HG02610 (cell line): ENCODE measurements around the gene BHLHE23.
"Not testable (repeated sequence)": the region's sequence is repeated elsewhere in the genome, so short reads cannot be mapped to it uniquely, and the experiment has no call there.

Experiments
- ATAC-seq: cut with Tn5 transposase; IDR thresholded peaks from one replicate; pipeline ENCODE4 v1.9.1; 2021; ENCODE audit warnings: mild to moderate bottlenecking, moderate library complexity; ENCODE audit not compliant: unreplicated experiment

The BHLHE23 gene

DNA sequence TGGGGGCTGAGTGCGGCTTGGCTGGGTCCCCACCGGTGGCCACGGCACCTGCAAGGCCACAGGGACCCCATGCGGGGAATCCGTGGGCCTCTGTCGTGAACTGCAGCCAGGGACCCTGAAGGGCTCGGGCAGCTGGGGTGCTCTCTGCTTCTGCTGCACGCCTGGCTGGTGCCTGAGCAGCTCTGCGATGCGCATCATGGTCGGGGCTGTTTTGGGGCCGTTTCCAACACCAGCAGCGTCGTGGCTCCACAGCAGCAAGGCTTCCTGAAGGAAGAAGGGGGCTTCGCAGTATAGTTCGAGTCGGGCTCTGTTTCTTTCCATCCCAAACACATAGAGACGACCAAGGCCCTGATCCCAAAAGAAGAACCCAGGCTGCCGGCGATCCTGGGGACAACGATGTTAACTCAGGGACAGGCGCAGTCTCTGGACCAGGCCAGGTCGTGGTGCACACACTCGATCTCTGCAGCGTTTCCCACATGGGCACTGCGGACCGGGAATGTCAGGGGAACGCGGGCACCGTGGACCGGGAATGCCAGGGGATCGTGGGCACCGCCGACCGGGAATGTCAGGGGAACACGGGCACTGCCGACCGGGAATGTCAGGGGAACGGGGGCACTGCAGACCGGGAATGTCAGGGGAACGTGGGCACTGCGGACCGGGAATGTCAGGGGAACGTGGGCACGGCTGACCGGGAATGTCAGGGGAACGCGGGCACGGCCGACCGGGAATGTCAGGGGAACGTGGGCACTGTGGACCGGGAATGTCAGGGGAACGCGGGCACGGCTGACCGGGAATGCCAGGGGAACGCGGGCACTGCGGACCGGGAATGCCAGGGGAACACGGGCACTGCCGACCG, 36.8 kb upstream of the BHLHE23 start:
- no peak for ATAC-seq

DNA sequence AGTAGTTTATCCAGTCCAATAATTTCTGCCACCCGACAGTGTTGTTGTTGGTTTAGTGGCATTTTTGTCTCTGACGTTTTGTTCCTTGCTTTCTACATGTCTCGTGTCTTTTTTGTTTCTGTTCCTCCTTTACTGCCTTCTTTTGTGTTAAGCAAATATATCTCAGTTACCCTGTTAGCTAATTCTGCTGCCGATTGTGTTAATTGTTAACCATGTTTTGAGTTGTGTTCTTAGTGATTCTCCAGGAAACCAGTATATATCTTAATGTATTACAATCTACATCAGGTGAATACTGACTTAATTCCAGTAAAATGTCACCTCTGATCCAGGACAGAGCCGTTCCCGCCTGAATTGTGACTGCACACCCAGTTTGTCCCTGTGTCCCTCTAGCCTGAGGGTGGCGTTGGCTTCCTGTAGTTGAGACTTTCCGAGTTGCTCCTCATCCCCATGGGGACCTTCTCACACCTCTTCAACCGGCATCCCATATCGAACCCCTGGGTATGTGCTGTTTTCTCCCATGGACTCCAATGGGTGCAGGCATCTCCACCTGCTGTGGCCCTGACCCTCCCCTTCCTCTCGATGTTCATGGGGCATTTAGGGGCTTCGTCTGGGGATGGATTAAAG, 35.8 kb upstream of the BHLHE23 start:
- no peak for ATAC-seq

GRCh38 chr20:63041776-63042175, 35.0 kb upstream of the BHLHE23 start:
- no peak for ATAC-seq

GRCh38 chr20:63037669-63038268, 31.0 kb upstream of the BHLHE23 start:
- no peak for ATAC-seq

- ATAC-seq: no peak
These were observed 29.5 kb upstream of the BHLHE23 start for GRCh38 chr20:63036291-63036690.

- no peak for ATAC-seq
These were observed 28.9 kb upstream of the BHLHE23 start for GRCh38 chr20:63035603-63036185.

GRCh38 chr20:63034710-63035602, 28.2 kb upstream of the BHLHE23 start:
- ATAC-seq: not testable (repeated sequence)

GRCh38 chr20:63033794-63034709, 27.3 kb upstream of the BHLHE23 start:
- ATAC-seq: no peak

DNA sequence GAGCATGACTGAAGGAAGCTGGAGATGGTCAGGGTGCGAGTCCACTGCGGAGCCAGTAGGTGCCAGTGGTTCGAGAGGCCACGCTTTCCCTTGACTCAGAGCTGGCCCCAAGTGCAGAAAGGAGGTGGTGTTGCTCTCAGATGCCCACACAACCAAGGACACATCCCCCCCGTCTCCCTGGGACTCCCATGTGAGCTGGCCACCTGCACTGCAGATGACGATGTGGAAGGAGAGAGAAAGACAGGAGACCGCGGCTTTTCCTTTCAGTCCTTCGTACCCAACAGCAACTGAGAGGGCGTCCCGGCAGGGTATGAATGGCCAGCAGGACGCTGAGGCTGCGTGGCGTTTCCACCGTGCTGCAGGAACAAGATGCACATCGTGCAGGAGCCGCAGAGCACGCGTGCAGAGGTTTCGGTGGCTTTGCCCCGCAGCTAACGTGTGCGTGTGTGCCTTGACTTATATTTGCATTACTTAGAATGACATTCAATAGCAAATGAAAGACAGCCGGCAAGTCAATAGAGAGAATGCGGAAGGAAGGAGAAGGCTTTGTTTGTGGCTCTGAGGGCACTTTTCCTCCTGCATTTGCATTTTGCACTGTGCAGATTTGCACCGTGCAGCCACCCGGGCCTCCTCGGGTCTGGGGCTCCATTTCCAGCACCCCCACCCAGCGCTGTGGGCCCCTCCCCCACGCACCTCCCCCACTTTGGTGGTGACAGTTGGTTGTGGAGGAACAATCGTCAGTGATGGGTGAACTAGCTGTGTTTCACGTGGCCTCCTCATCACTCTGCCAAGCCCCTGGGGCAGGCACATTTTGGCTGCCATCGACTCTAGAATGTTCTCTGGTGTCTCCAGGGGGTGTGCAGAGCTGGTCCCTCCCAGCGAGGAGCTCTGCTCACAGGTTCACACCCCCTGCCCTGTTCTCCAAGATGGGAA, 26.4 kb upstream of the BHLHE23 start:
- ATAC-seq: no peak

GRCh38 chr20:63032026-63032800, 25.4 kb upstream of the BHLHE23 start:
- no peak for ATAC-seq

DNA sequence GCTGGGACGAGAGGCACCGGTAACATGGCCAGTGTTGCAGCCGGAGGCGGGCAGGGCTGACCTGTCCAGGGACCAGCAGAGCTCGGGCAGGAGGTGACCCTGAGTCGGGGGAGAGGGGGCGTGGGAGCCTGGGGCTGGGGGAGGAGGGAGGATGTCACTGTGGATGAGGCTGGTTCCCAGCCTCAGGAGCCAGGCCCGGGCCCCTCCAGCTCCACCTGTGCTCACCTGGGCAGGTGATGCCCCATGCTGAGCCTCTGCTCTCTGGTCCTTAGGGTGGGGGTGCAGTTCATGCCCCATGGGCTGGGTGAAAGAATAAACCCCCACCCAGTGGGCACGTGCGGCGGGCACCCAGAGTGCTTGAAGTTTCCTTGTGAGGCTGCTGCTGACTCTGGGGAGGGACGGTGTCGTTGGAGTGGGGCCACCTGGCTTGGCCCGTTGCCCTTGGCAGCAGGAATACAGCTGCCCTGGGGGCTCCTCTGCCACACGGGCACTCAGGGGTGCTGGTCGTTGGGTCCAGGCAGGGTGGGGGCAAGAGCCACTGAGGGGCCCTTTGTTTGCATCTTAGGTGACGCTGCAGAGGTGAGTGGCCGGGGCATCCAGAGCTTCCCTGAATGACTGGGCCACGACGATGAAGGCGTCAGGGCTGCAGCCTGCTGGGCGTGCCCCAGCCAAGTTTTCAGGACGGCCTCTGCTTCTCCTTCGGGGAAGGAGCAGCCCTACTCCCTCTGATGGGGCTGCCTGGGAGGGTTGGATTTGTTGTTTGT, 24.7 kb upstream of the BHLHE23 start:
- no peak for ATAC-seq

DNA sequence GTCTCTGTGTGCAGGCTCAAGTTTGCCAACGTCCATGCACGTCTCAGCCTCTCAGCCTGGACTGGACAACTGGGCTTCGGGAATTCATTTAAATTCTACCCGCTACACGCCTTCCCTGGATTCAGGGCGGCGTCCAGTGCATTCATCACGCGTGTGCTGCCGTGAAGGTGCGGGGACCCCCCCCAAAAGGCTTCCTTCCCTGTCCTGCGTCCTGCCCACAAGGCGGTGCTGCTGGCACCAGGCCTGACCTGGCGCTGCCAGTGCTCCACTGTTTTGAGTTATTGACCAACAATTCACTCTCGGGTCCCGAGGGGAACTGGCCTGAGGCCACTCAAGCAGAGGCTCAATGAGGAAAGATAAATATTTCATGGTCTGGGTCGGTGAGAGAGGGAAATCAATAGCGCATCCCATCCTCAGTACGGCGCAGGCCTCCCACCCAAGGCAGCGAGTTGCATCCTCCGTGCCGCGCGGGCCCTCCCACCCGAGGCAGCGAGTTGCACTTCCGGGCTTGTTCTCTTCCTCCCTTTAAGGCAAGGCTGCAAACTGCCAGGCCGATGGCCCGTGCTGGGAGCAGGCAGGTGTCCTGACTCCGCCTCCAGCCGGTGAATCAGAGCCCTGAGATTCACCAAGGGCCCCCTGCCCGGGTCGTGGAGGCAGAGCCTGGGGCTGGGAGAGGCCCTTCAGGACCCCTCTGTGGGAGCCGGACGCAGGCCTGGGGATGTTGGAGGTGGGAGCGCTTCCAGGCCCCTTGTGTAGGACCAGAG, 22.8 kb upstream of the BHLHE23 start:
- no peak for ATAC-seq

GRCh38 chr20:63028461-63028921, 21.7 kb upstream of the BHLHE23 start:
- no peak for ATAC-seq

- no peak for ATAC-seq
These were observed 21.2 kb upstream of the BHLHE23 start for GRCh38 chr20:63027922-63028389.

DNA sequence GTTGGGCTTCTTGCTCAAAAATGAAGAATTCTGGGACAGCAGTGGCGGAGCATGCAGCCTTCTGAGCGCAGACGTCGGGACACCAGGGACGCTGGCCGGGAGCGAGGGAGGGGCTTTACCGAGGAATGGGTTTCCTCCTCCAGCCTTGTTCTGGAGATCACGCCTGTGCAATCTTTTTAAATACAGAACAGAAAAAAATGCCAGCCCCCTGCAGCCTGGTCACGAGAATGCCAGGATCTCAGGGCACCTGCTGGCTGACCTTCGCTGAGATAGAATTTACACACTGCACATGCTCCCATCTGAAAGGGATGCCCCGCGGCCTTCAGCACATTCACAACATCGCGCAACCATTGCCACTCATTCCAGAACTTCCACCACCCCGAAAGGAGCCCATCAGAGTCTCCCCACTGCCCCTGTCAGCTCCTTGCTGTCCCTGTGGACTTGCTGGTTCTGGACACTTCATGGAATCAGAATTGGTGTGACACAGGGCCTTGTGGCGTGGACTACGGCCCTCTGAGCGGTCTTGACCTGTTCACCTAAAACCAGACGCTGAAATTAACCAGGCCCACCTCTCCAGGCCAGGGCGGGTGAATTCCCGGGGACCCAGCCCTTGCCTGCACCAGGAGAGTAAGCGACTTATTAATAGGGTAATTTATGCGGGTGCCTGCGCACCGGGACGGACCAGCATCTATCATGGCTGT, 20.6 kb upstream of the BHLHE23 start:
- no peak for ATAC-seq
